ENCODE results near the gene CD24.
"Not testable (repeated sequence)": the region's sequence is repeated elsewhere in the genome, so short reads cannot be mapped to it uniquely, and the experiment has no call there.

The CD24 gene

GRCh38 chr6:106972500-106972899 lies 2.0 kb downstream of the CD24 start:
- no peak for DNase-seq (ENCODE audit: low spot score)
- in situ Hi-C loops (cut with MboI; ENCODE audit: low pct_unique_long_range_greater_than_20kb, low sequenced_read_pairs, unreplicated experiment) = no loop called here
- no peak for TF ChIP-seq CTCF (IDR thresholded peaks at IDR 0.05; ENCODE audit: extremely low read depth, insufficient read depth, missing control alignments)

GRCh38 chr6:106970769-106971168 lies 3.8 kb downstream of the CD24 start:
- in situ Hi-C loops (cut with MboI; ENCODE audit: low pct_unique_long_range_greater_than_20kb, low sequenced_read_pairs, unreplicated experiment) = not testable (repeated sequence)

GRCh38 chr6:106967936-106968555 lies 6.5 kb downstream of the CD24 start:
- in situ Hi-C loops (cut with MboI; ENCODE audit: low pct_unique_long_range_greater_than_20kb, low sequenced_read_pairs, unreplicated experiment) = no loop called here
- no peak for DNase-seq (ENCODE audit: low spot score)
- TF ChIP-seq CTCF (IDR thresholded peaks at IDR 0.05; ENCODE audit: extremely low read depth, insufficient read depth, missing control alignments) = no peak

More at GRCh38 chr6:106970769-106971168, 3.8 kb downstream of the CD24 start:
- not testable (repeated sequence) for DNase-seq (ENCODE audit: low spot score)

GRCh38 chr6:106966671-106967640 lies 7.6 kb downstream of the CD24 start:
- TF ChIP-seq CTCF (IDR thresholded peaks at IDR 0.05; ENCODE audit: extremely low read depth, insufficient read depth, missing control alignments) = no peak
- in situ Hi-C loops (cut with MboI; ENCODE audit: low pct_unique_long_range_greater_than_20kb, low sequenced_read_pairs, unreplicated experiment) = no loop called here
- DNase-seq (ENCODE audit: low spot score) = no peak

GRCh38 chr6:106966229-106966628 lies 8.3 kb downstream of the CD24 start:
- in situ Hi-C loops (cut with MboI; ENCODE audit: low pct_unique_long_range_greater_than_20kb, low sequenced_read_pairs, unreplicated experiment) = no loop called here
- no peak for DNase-seq (ENCODE audit: low spot score)
- TF ChIP-seq CTCF (IDR thresholded peaks at IDR 0.05; ENCODE audit: extremely low read depth, insufficient read depth, missing control alignments) = no peak

- no peak for DNase-seq (ENCODE audit: low spot score)
- in situ Hi-C loops (cut with MboI; ENCODE audit: low pct_unique_long_range_greater_than_20kb, low sequenced_read_pairs, unreplicated experiment) = no loop called here
- no peak for TF ChIP-seq CTCF (IDR thresholded peaks at IDR 0.05; ENCODE audit: extremely low read depth, insufficient read depth, missing control alignments)
Measured at GRCh38 chr6:106964954-106965353, 9.6 kb downstream of the CD24 start.

- no peak for TF ChIP-seq CTCF (IDR thresholded peaks at IDR 0.05; ENCODE audit: extremely low read depth, insufficient read depth, missing control alignments)
- DNase-seq (ENCODE audit: low spot score) = no peak
- in situ Hi-C loops (cut with MboI; ENCODE audit: low pct_unique_long_range_greater_than_20kb, low sequenced_read_pairs, unreplicated experiment) = no loop called here
Measured at GRCh38 chr6:106964099-106964498, 10.4 kb downstream of the CD24 start.
